GM04504 (cell line): Measurements from ENCODE around the gene ADIG.

Source experiments
- DNase-seq: peaks from one replicate; pipeline ENCODE4 v3.0.0-alpha.2; 2012; ENCODE audit warnings: low read depth

The ADIG gene

DNA sequence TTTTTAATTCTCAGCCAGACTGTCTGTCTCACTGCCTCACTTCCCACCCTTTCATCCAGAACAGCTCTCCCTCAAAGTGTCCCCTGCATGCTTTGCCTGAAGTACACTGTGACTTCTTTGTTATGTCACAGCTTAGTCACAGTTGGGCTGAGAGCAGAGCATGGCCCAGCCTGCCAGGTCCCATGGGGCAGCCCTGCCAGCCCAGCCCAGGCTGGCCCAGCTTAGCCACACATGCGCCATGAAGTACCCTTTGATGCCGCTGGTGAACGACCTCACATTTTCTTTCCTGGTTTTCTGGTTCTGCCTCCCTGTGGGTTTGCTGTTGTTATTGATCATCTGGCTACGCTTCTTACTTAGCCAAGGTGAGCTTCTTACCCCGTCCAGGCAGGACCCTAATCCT is at the start of gene ADIG:
Gene ADIG (plus strand): TSS at position 185 of the 400 bp plus-strand sequence. CDS start 54 bp downstream, at position 239.
- no peak for DNase-seq

DNA sequence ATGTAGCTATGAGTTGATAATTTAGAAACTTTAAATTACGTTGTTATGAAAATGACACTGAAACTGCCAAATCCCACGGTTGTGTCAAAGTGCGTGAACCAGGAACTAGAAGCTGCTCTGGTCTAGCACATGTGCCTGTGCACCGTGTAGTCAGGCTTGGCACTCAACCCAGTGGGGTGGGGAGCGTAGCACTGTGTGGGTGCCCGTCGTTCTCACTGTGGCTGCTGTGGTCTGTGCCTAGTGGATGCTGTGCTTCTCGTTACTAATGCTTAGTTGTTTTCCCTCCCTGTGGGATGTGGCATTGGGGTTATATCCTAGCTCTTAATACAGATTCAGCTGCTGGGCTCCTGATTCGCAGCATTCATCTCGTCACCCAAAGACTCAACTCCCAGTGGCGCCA is 46.2 kb upstream of the ADIG start:
- DNase-seq, result no peak

DNA sequence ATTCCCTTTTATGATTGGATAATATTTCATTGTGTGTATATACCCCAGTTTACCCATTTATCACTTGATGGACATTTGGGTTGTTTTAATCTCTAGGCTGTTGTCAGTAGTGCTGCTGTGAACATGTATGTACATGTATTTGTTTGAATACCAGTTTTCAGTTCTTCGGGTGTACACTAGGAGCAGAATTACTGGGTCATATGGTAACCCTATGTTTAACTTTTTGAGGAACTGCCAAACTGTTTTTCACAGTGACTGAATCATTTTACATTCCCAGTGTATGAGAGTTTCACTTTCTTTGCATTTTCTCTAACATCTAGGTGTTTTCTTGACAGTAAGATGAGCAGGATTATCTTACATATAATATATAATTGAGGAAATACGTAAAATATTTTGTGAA is 44.7 kb upstream of the ADIG start:
- peak; percentile 23 for DNase-seq

GRCh38 chr20:38537176-38537575 is 43.8 kb upstream of the ADIG start:
- no peak for DNase-seq

GRCh38 chr20:38538789-38539188 is 42.2 kb upstream of the ADIG start:
- no peak for DNase-seq

- no peak for DNase-seq
Observed at GRCh38 chr20:38543014-38543906, 37.7 kb upstream of the ADIG start.

- DNase-seq, result no peak
Observed at GRCh38 chr20:38545771-38546170, 35.2 kb upstream of the ADIG start.

- DNase-seq, result no peak
Observed at GRCh38 chr20:38547288-38548085, 33.5 kb upstream of the ADIG start.

- DNase-seq, result no peak
Observed at GRCh38 chr20:38548356-38549083, 32.5 kb upstream of the ADIG start.

- no peak for DNase-seq
Observed at GRCh38 chr20:38550274-38550673, 30.7 kb upstream of the ADIG start.

DNA sequence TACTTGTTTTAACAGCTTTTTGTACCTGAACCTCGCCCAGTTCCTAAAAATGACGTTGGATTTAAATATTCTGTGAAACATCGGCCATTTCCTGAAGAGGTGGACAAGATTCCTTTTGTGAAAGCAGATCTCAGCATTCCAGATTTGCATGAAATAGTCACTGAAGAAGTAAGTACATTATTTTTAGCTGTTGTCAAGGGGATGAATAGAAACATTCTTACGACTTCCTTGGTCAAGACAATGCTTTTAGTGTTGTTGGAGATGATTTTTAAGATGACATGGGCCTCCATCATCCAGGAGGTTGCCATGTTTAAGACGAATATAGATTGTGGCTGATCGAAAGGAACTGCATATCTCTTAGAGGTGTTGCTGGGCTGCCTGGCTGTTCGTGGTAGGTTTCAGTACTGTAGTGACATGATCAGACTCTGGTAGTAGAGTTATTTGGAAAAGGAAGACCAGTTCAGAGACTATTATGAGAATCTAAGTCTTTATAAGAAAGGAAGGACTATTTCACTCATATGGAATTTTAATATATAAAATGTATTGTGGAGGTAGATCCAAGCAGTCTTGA is 29.9 kb upstream of the ADIG start:
- no peak for DNase-seq

DNA sequence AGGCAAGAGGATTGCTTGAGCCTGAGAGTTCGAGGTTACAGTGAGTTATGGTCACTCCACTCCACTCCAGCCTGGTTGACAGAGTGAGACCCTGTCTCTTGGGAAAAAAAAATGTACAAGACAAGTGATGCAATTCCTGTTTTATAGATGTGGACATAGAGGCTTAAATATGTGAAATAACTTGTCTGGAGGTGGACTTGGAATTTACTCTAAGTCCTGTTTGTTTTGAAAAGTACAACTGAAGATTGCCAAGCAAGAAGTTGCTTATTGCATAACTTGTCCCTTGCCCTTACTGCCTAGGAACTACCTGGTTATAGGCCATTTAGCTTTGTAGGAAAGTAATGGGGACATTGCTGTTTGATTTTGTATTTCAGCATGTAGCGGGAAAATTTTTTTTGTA is 26.0 kb upstream of the ADIG start:
- no peak for DNase-seq

DNA sequence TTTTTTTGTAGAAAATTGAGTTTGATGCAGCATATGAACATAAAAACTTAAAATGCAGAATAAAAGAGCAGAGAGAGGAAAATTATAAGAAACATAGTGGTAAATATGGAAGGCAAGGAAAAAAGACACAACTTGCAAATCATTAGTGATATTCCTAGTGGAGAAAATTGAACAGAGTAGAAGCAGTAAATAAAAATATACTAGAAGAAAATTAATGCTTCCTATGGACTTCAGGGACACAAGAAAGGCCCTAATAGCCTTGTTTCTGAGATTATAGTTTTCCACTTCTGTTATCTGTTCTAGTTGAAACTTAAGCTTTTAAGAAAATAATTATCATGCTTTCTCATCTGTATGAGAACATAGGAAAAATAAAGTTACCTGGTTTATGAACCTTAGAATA is 25.6 kb upstream of the ADIG start:
- no peak for DNase-seq

GRCh38 chr20:38557174-38557573 is 23.8 kb upstream of the ADIG start:
- DNase-seq, result no peak

DNA sequence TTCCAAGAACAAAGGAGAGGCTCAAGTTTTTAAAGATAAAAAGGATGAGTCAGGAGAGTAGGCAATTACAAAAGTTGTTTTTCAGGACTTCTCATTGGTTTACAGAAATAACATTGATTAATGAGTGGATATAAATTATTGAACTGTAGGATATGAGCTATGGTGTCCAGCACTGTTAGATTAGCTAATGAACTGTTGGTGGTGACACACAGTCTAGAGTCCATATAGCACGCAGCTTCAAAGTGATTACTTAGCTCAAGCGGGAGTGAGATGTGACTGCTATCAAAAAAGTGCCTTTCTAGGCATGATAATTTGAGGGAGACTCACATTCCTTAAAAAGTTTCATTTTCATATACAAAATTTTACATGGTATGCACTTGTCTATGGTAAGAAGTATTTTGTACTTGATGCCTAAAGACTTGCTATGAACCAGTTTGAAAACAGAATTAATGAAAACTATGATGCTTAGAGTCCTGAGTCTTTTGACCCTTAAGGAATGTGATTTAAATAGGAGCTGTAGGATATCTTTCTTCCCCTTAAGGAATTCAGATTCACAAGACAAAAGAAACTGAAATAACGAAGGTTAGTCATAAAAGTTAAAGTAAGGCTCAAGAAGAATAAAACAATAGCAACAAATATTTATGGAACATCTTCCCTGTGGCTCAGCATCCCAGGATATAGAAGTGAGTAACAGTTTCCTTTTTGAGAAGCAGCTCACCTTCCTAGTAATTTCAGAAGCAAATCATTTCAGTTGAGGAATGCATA is 22.2 kb upstream of the ADIG start:
- DNase-seq, result no peak

GRCh38 chr20:38559764-38560163 is 21.2 kb upstream of the ADIG start:
- DNase-seq, result peak; percentile 5

DNA sequence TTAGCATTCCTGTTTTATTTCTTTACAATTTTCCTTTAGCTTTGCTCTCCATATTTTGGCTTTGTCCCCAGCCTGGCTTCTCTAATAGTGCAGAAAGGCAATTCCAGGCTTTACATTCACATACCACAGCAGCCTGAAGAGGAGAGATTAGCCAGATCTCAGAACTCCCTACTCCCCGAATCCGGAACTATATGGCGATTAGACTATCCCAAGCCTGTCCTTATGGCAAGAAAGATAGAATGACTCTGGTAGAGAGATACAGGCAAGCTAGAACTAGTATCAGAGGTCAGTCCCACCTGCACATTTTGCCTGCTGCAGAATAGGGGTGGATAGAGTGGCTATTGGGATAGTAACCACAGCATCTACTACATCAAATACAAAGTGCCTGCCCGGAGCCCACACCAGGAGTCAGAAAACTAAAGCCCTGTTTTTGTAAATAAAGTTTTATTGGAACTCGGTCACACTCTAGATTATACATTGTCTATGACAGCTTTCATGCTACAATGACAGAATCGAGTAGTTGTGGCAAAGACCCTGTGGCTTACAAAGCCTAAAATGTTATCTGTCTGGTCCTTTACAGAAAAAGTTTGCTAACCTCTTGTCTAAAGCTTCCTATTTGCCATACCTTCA is 17.1 kb upstream of the ADIG start:
- no peak for DNase-seq

GRCh38 chr20:38564680-38565079 is 16.3 kb upstream of the ADIG start:
- DNase-seq, result no peak

- no peak for DNase-seq
Observed at GRCh38 chr20:38566036-38566598, 14.9 kb upstream of the ADIG start.

- no peak for DNase-seq
Observed at GRCh38 chr20:38569747-38570525, 11.1 kb upstream of the ADIG start.
